DOHH2 (cell line): ENCODE data around the gene S1PR2.
A peak's percentile ranks its signal among the peaks of the same experiment; 100 is the strongest.

Experiments
- H3F3A ChIP-seq: fragments of 200-600 bp; sonication (generic), shearing (Covaris generic); 2 replicates; pipeline ENCODE4 v1.6.0; 2016; ENCODE audit warnings: antibody characterized with exemption, mild to moderate bottlenecking; ENCODE audit not compliant: control insufficient read depth, insufficient read depth
- H3K27ac ChIP-seq: fragments of 200-600 bp; sonication (generic); 2 replicates; pipeline ENCODE4 v1.5.1; 2014; ENCODE audit warnings: low read depth, mild to moderate bottlenecking, low read length, moderate library complexity
- H3K27me3 ChIP-seq: fragments of 200-600 bp; sonication (generic); 2 replicates; pipeline ENCODE4 v1.6.1; 2014; ENCODE audit warnings: mild to moderate bottlenecking, low read length, mixed read lengths; ENCODE audit not compliant: control insufficient read depth
- H3K36me3 ChIP-seq: fragments of 200-600 bp; sonication (generic); 2 replicates; pipeline ENCODE4 v1.6.1; 2014; ENCODE audit warnings: mild to moderate bottlenecking, low read length, moderate library complexity, mixed read lengths; ENCODE audit not compliant: control insufficient read depth
- H3K4me1 ChIP-seq: fragments of 200-600 bp; sonication (generic); 2 replicates; pipeline ENCODE4 v1.6.1; 2014; ENCODE audit warnings: mild to moderate bottlenecking, low read length, mixed read lengths; ENCODE audit not compliant: control insufficient read depth
- H3K4me2 ChIP-seq: fragments of 200-600 bp; sonication (generic); 2 replicates; pipeline ENCODE4 v1.6.0; 2014; ENCODE audit warnings: mild to moderate bottlenecking, low read length, moderate library complexity
- H3K4me3 ChIP-seq: fragments of 200-600 bp; sonication (generic); 2 replicates; pipeline ENCODE4 v1.5.1; 2014; ENCODE audit warnings: mild to moderate bottlenecking, low read length, mixed read lengths
- H3K79me2 ChIP-seq: fragments of 200-600 bp; sonication (generic); 2 replicates; pipeline ENCODE4 v1.6.1; 2014; ENCODE audit warnings: mild to moderate bottlenecking, low read length, mixed read lengths; ENCODE audit not compliant: control insufficient read depth
- H3K9me2 ChIP-seq: fragments of 200-600 bp; sonication (generic); replicated peaks from 2 replicates; pipeline ENCODE4 v1.6.1; 2014; ENCODE audit warnings: mild to moderate bottlenecking, low read length, mixed read lengths; ENCODE audit not compliant: control insufficient read depth
- H3K9me3 ChIP-seq: fragments of 200-600 bp; sonication (generic); 2 replicates; pipeline ENCODE4 v1.6.1; 2014; ENCODE audit warnings: antibody characterized with exemption, low read length, mixed read lengths; ENCODE audit not compliant: control insufficient read depth, insufficient read depth
- H4K20me1 ChIP-seq: fragments of 200-600 bp; sonication (generic); 2 replicates; pipeline ENCODE4 v1.6.0; 2014; ENCODE audit warnings: low read depth, mild to moderate bottlenecking, antibody characterized with exemption, low read length, moderate library complexity; ENCODE audit not compliant: control insufficient read depth, insufficient read depth
- EZH2phosphoT487 ChIP-seq: fragments of 200-600 bp; sonication (generic); IDR thresholded peaks from 2 replicates; pipeline ENCODE4 v1.6.1; 2017; ENCODE audit warnings: borderline replicate concordance, mild to moderate bottlenecking, antibody characterized with exemption, low read length, moderate library complexity, mixed read lengths
- TF ChIP-seq, protein P1 (sequence below): fragments of 200-600 bp; sonication (generic); IDR thresholded peaks from one replicate; pipeline ENCODE4 v1.5.1; 2014; ENCODE audit warnings: antibody characterized with exemption, mild to moderate bottlenecking, low read depth, low read length; ENCODE audit not compliant: poor library complexity, severe bottlenecking

The S1PR2 gene

DNA sequence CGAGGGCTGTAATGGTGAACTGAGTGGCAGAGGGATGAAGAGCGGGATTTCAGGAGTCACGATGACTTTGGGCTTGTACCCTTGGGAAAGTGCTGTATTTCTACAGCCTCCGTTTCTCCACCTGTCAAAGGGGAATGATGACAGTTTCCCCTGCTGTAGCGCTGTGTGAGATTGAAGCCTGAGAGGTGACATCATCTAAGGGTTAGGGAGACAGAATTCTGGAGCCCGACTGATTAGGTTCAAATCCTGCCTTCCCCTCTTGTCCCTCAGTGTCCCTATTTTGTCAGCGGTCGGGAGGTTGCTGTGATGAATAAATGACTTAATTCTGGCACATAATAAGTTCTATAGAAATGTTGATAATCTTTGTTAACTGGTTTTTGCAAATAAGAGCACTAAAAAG, 21.6 kb upstream of the S1PR2 start:
- Histone ChIP-seq H3K4me1 (peaks cover 51% of the 10 kb centered on the region), H3K27me3 (no peaks in the 10 kb centered on the region), H3K9me3 (no peaks in the 10 kb centered on the region), H3F3A (peaks cover 18% of the 10 kb centered on the region), H3K9me2 (no peaks in the 10 kb centered on the region), H3K36me3 (peaks cover 51% of the 10 kb centered on the region), H4K20me1 (peaks cover 9% of the 10 kb centered on the region; the same call in 1 of the 2 replicates), H3K4me3 (peak overlapping the region; percentile 81), H3K79me2 (peaks cover 55% of the 10 kb centered on the region), H3K4me2 (peak overlapping the region; percentile 92), H3K27ac (peak overlapping the region; percentile 49)
- TF ChIP-seq, protein P1, sequence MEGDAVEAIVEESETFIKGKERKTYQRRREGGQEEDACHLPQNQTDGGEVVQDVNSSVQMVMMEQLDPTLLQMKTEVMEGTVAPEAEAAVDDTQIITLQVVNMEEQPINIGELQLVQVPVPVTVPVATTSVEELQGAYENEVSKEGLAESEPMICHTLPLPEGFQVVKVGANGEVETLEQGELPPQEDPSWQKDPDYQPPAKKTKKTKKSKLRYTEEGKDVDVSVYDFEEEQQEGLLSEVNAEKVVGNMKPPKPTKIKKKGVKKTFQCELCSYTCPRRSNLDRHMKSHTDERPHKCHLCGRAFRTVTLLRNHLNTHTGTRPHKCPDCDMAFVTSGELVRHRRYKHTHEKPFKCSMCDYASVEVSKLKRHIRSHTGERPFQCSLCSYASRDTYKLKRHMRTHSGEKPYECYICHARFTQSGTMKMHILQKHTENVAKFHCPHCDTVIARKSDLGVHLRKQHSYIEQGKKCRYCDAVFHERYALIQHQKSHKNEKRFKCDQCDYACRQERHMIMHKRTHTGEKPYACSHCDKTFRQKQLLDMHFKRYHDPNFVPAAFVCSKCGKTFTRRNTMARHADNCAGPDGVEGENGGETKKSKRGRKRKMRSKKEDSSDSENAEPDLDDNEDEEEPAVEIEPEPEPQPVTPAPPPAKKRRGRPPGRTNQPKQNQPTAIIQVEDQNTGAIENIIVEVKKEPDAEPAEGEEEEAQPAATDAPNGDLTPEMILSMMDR = no peak
- no peak for TF ChIP-seq EZH2phosphoT487

DNA sequence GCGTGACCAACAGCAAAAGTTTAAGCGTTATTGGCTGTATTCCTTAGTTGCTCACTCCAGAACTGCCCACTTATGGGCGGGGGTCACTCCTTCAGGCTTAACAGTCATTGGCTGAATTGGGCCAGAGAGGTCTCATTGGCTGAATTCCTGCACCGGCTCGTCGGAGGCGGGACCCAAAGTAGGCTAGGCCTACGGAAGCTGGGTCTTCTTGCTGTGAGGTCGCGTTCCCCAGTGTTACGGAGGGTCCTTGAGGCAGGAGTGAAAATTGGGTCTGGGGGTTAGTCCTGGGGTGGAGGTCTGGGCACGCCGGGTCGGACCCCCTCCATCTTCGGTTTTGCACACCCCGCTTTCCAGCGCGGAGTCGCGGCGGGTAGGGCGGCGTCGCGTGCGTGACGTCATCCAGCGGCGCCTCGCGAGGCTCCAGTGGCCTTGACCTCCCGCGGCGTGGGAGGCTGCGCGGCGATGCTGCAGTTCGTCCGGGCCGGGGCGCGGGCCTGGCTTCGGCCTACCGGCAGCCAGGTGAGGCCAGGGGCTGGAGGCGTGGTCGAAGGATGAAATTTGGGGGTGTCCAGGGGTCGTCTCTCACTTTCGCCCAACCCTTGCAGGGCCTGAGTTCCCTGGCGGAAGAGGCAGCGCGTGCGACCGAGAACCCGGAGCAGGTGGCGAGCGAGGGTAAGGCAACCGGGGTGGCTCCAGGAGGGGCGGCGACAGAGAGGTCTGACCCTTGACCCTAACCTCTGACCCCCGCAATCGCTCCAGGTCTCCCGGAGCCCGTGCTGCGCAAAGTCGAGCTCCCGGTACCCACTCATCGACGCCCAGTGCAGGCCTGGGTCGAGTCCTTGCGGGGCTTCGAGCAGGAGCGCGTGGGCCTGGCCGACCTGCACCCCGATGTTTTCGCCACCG, 20.9 kb upstream of the S1PR2 start, which contains the start of gene MRPL4:
Gene MRPL4, plus strand, starts transcription at position 423 of the 903 bp plus-strand sequence. Its CDS starts 40 bp downstream, at position 463.
- Histone ChIP-seq H3K4me2 (peak within 1 kb of the TSS; percentile 92), H3K9me2 (no peaks in the 10 kb centered on the region), H3K4me1 (peaks cover 58% of the 10 kb centered on the region), H3F3A (peaks cover 18% of the 10 kb centered on the region), H4K20me1 (peaks cover 9% of the 10 kb centered on the region; the same call in 1 of the 2 replicates), H3K9me3 (peaks cover 4% of the 10 kb centered on the region; the same call in 1 of the 2 replicates), H3K36me3 (peaks cover 48% of the 10 kb centered on the region), H3K4me3 (peak within 1 kb of the TSS; percentile 81), H3K27me3 (no peaks in the 10 kb centered on the region), H3K79me2 (peaks cover 55% of the 10 kb centered on the region), H3K27ac (peak within 1 kb of the TSS; percentile 49)
- TF ChIP-seq EZH2phosphoT487 = no peak
- TF ChIP-seq, protein P1 = no peak

DNA sequence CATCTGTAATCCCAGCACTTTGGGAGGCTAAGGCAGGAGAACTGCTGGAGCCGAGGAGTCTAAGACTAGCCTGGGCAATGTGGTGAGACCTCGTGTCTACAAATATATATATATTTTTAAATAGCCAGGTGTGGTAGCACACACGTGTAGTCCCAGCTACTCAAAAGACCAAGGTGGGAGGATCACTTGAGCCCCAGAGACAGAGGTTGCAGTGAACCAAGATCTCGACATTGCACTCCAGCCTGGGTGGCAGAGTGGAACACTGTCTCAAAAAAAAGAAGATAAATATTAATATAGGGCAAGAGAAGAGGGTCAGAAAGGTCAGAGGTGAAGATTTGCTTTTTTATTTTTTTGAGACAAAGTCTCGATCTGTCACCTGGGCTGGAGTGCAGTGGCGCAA, 15.4 kb upstream of the S1PR2 start:
- Histone ChIP-seq H3K79me2 (peaks cover 25% of the 10 kb centered on the region), H3F3A (peaks cover 59% of the 10 kb centered on the region), H3K9me2 (no peaks in the 10 kb centered on the region), H3K4me3 (peak overlapping the region; percentile 53), H3K4me2 (peak overlapping the region; percentile 79), H3K27me3 (no peaks in the 10 kb centered on the region), H3K9me3 (peaks cover 7% of the 10 kb centered on the region; the same call in 1 of the 2 replicates), H3K36me3 (peaks cover 24% of the 10 kb centered on the region), H3K27ac (peak overlapping the region; percentile 100), H4K20me1 (no peaks in the 10 kb centered on the region), H3K4me1 (peaks cover 99% of the 10 kb centered on the region)
- TF ChIP-seq EZH2phosphoT487 = no peak
- TF ChIP-seq, protein P1 = no peak
